ENCODE measurements around the gene PBX4. TPM values are rescaled to one million over a fixed set of nuclear protein-coding genes. Genes with fewer than 3 reads are reported as not detected.

PBX4 gene
- total RNA-seq, 1 donor, result 0.45 TPM

GRCh38 chr19:19632661-19633060 is 14.2 kb upstream of the PBX4 start:
- no peak overlapping the region for H3K4me3 ChIP-seq (ENCODE audit: low read depth, low read length)
- TF ChIP-seq CTCF (IDR thresholded peaks at IDR 0.05; ENCODE audit: insufficient read depth, low read length), result no peak
- DNase-seq (ENCODE audit: low read depth), result no peak

- TF ChIP-seq CTCF (IDR thresholded peaks at IDR 0.05; ENCODE audit: insufficient read depth, low read length), result no peak
- H3K4me3 ChIP-seq (ENCODE audit: low read depth, low read length), result no peak overlapping the region
- DNase-seq (ENCODE audit: low read depth), result no peak
Observed at GRCh38 chr19:19631346-19631745, 12.9 kb upstream of the PBX4 start.

GRCh38 chr19:19630426-19630825 is 11.9 kb upstream of the PBX4 start:
- no peak for DNase-seq (ENCODE audit: low read depth)
- no peak overlapping the region for H3K4me3 ChIP-seq (ENCODE audit: low read depth, low read length)
- no peak for TF ChIP-seq CTCF (IDR thresholded peaks at IDR 0.05; ENCODE audit: insufficient read depth, low read length)

- H3K4me3 ChIP-seq (ENCODE audit: low read depth, low read length), result no peak overlapping the region
- TF ChIP-seq CTCF (IDR thresholded peaks at IDR 0.05; ENCODE audit: insufficient read depth, low read length), result no peak
- no peak for DNase-seq (ENCODE audit: low read depth)
Observed at GRCh38 chr19:19630062-19630414, 11.6 kb upstream of the PBX4 start.

- DNase-seq (ENCODE audit: low read depth), result no peak
- peak overlapping the region; percentile 5 for H3K4me3 ChIP-seq (ENCODE audit: low read depth, low read length)
- no peak for TF ChIP-seq CTCF (IDR thresholded peaks at IDR 0.05; ENCODE audit: insufficient read depth, low read length)
Observed at GRCh38 chr19:19628501-19629134, 10.1 kb upstream of the PBX4 start.

- no peak for TF ChIP-seq CTCF (IDR thresholded peaks at IDR 0.05; ENCODE audit: insufficient read depth, low read length)
- peak within 1 kb of the TSS; percentile 5 for H3K4me3 ChIP-seq (ENCODE audit: low read depth, low read length)
- no peak for DNase-seq (ENCODE audit: low read depth)
Observed at GRCh38 chr19:19627621-19628500, 9.4 kb upstream of the PBX4 start, which contains the start of gene LPAR2. TSS of gene LPAR2 (minus strand) at chr19:19628220. CDS start at chr19:19627275, 945 bp downstream.
